DOHH2 (cell line): Measurements from ENCODE around the gene CYP26A1.

Experiments used
- CTCF ChIP-seq: fragments of 200-600 bp; sonication (generic); IDR thresholded peaks from one replicate; pipeline ENCODE4 v1.5.1; 2014; ENCODE audit warnings: antibody characterized with exemption, mild to moderate bottlenecking, low read depth, low read length; ENCODE audit not compliant: poor library complexity, severe bottlenecking
- EZH2phosphoT487 ChIP-seq: fragments of 200-600 bp; sonication (generic); IDR thresholded peaks from 2 replicates; pipeline ENCODE4 v1.6.1; 2017; ENCODE audit warnings: borderline replicate concordance, mild to moderate bottlenecking, antibody characterized with exemption, low read length, moderate library complexity, mixed read lengths

GRCh38 chr10:93081318-93081717 lies 7.6 kb downstream of the CYP26A1 start:
- TF ChIP-seq CTCF (no peak), EZH2phosphoT487 (no peak)
